H1 (cell line): ENCODE results near the gene XDH. TPM values are rescaled to one million over a fixed set of nuclear protein-coding genes. Genes with fewer than 3 reads are reported as not detected.

ENCODE experiments used
- CTCF ChIA-PET: fragments of 300-600 bp; sonication (Branson Sonifier 250); formaldehyde crosslinking; loops from one replicate; lab custom pipeline; 2021; ENCODE audit not compliant: partially characterized antibody; lab: Charles Lee
- POLR2A ChIA-PET: fragments of 300-600 bp; sonication (Branson Sonifier 250); formaldehyde crosslinking; loops from one replicate; lab custom pipeline; 2021; ENCODE audit warnings: inconsistent platforms; ENCODE audit not compliant: partially characterized antibody; lab: Charles Lee
- DNase-seq, 2 experiments: peaks; one replicate each; pipeline versions ENCODE4 v3.0.0 to v3.0.0-alpha.2; 2010 to 2022; ENCODE audit warnings: low spot score in 2 of 2, low read depth in 1 of 2, mixed read lengths in 1 of 2
- FAIRE-seq: peaks from 2 replicates; lab custom pipeline; 2011; peaks lifted over from hg19 to GRCh38; lab: Jason Lieb, UNC
- H2AFZ ChIP-seq: 2 replicates; pipeline ENCODE4 v1.8.1; 2012; ENCODE audit warnings: low read length, inconsistent platforms
- H2AK5ac ChIP-seq: 2 replicates; pipeline ENCODE4 v1.6.1; 2013; ENCODE audit warnings: low read depth, low read length
- H2BK120ac ChIP-seq: replicated peaks from 2 replicates; pipeline ENCODE3; 2013; ENCODE audit warnings: low read depth, low read length, inconsistent platforms
- H2BK12ac ChIP-seq: 2 replicates; pipeline ENCODE4 v1.6.1; 2013; ENCODE audit warnings: low read depth, low read length
- H2BK15ac ChIP-seq: 2 replicates; pipeline ENCODE4 v1.6.1; 2013; ENCODE audit warnings: low read length
- H2BK20ac ChIP-seq: 2 replicates; pipeline ENCODE4 v1.6.1; 2013; ENCODE audit warnings: low read length
- H2BK5ac ChIP-seq: 2 replicates; pipeline ENCODE4 v1.6.1; 2013; ENCODE audit warnings: low read depth, low read length
- H3K14ac ChIP-seq: 2 replicates; pipeline ENCODE4 v1.6.1; 2013; ENCODE audit warnings: inconsistent platforms; ENCODE audit not compliant: insufficient read length
- H3K18ac ChIP-seq: 2 replicates; pipeline ENCODE4 v1.6.1; 2013; ENCODE audit warnings: low read length; ENCODE audit errors: extremely low read depth
- H3K23ac ChIP-seq: 2 replicates; pipeline ENCODE4 v1.6.1; 2013; ENCODE audit warnings: inconsistent platforms; ENCODE audit not compliant: insufficient read length
- H3K23me2 ChIP-seq: 2 replicates; pipeline ENCODE4 v1.6.1; 2013; ENCODE audit warnings: low read depth, low read length
- H3K27ac ChIP-seq: 2 replicates; pipeline ENCODE4 v1.6.1; 2011; ENCODE audit warnings: low read depth, low read length, inconsistent platforms
- H3K27me3 ChIP-seq, 4 experiments: replicated peaks in 1 of 4; 1 replicate in 1 of 4; 2 replicates in 3 of 4; pipeline versions ENCODE4 v1.6.1 to v1.8.1; 2011 to 2013; ENCODE audit warnings: low read length in 3 of 4, mild to moderate bottlenecking in 3 of 4, inconsistent platforms in 2 of 4, mixed read lengths in 2 of 4, moderate library complexity in 1 of 4; ENCODE audit not compliant: control insufficient read depth in 3 of 4, insufficient read depth in 3 of 4; ENCODE audit errors: extremely low read depth in 1 of 4
- H3K36me3 ChIP-seq, 4 experiments: 2 replicates each; pipeline versions ENCODE4 v1.6.1 to v1.8.1; 2011 to 2013; ENCODE audit warnings: mild to moderate bottlenecking in 4 of 4, low read length in 3 of 4, moderate library complexity in 2 of 4, control low read depth in 1 of 4, inconsistent platforms in 1 of 4; ENCODE audit not compliant: insufficient read depth in 4 of 4, control insufficient read depth in 2 of 4
- H3K4ac ChIP-seq: replicated peaks from 2 replicates; pipeline ENCODE3; 2013; ENCODE audit warnings: low read length, low read depth, mixed read lengths, inconsistent platforms; ENCODE audit not compliant: insufficient read length
- H3K4me1 ChIP-seq, 4 experiments: replicated peaks in 1 of 4; 1 replicate in 1 of 4; 2 replicates in 3 of 4; pipeline versions ENCODE4 v1.6.1 to v1.8.1; 2011 to 2013; ENCODE audit warnings: low read length in 3 of 4, inconsistent platforms in 2 of 4, mixed read lengths in 1 of 4; ENCODE audit not compliant: insufficient read depth in 4 of 4, control insufficient read depth in 3 of 4
- H3K4me2 ChIP-seq, 2 experiments: 2 replicates each; pipeline versions ENCODE4 v1.6.1 to v1.8.1; 2011 to 2013; ENCODE audit warnings: low read depth in 2 of 2, low read length in 2 of 2, control low read depth in 1 of 2, inconsistent platforms in 1 of 2, mild to moderate bottlenecking in 1 of 2; ENCODE audit not compliant: insufficient read depth in 1 of 2
- H3K4me3 ChIP-seq, 4 experiments: fragments of 200-600, 300-600 bp in 1 of 4; sonication (generic), shearing (Covaris generic), sonication (Bioruptor Twin) in 1 of 4; 2 replicates each; pipeline versions ENCODE4 v1.5.1 to v1.8.1; 2011 to 2016; ENCODE audit warnings: low read length in 4 of 4, low read depth in 3 of 4, control low read depth in 2 of 4, inconsistent platforms in 2 of 4, mild to moderate bottlenecking in 2 of 4, mixed read lengths in 1 of 4, moderate library complexity in 1 of 4; ENCODE audit not compliant: insufficient read depth in 2 of 4; ENCODE audit errors: extremely low read depth in 1 of 4
- H3K56ac ChIP-seq: replicated peaks from 2 replicates; pipeline ENCODE3; 2013; ENCODE audit warnings: low read depth, mild to moderate bottlenecking, mixed read lengths, low read length, inconsistent platforms; ENCODE audit not compliant: insufficient read length
- H3K79me1 ChIP-seq: 2 replicates; pipeline ENCODE4 v1.6.1; 2013; ENCODE audit warnings: low read depth, low read length, control low read depth
- H3K79me2 ChIP-seq, 2 experiments: 2 replicates each; pipeline versions ENCODE4 v1.6.1 to v1.8.1; 2012 to 2013; ENCODE audit warnings: low read length in 2 of 2, mild to moderate bottlenecking in 2 of 2, inconsistent platforms in 1 of 2; ENCODE audit not compliant: insufficient read depth in 2 of 2, control insufficient read depth in 1 of 2
- H3K9ac ChIP-seq, 4 experiments: replicated peaks in 1 of 4; 1 replicate in 1 of 4; 2 replicates in 3 of 4; pipeline versions ENCODE4 v1.6.1 to v1.8.1; 2011 to 2013; ENCODE audit warnings: low read depth in 3 of 4, low read length in 3 of 4, control low read depth in 2 of 4, mild to moderate bottlenecking in 2 of 4, moderate library complexity in 2 of 4, inconsistent platforms in 1 of 4; ENCODE audit errors: extremely low read depth in 1 of 4
- H3K9me3 ChIP-seq, 2 experiments: 2 replicates each; pipeline versions ENCODE4 v1.6.1 to v1.8.1; 2012 to 2013; ENCODE audit warnings: mild to moderate bottlenecking in 2 of 2, moderate library complexity in 2 of 2, control low read depth in 1 of 2, inconsistent platforms in 1 of 2, low read depth in 1 of 2, low read length in 1 of 2, mixed read lengths in 1 of 2; ENCODE audit not compliant: insufficient read depth in 2 of 2
- H4K20me1 ChIP-seq, 2 experiments: replicated peaks in 1 of 2; 2 replicates each; pipeline versions ENCODE3 to v1.8.1; 2011 to 2013; ENCODE audit warnings: inconsistent platforms in 2 of 2, low read length in 2 of 2, mild to moderate bottlenecking in 1 of 2; ENCODE audit not compliant: insufficient read depth in 2 of 2, control insufficient read depth in 1 of 2
- H4K5ac ChIP-seq: 2 replicates; pipeline ENCODE4 v1.6.1; 2013; ENCODE audit warnings: low read length, low read depth, mixed read lengths, inconsistent platforms; ENCODE audit not compliant: insufficient read length
- H4K8ac ChIP-seq: 2 replicates; pipeline ENCODE4 v1.8.0; 2013; ENCODE audit warnings: mild to moderate bottlenecking, moderate library complexity, low read length, inconsistent platforms; ENCODE audit not compliant: insufficient read depth; ENCODE audit errors: extremely low read depth
- H4K91ac ChIP-seq: replicated peaks from 2 replicates; pipeline ENCODE3; 2013; ENCODE audit warnings: low read length, mixed read lengths, inconsistent platforms; ENCODE audit not compliant: insufficient read length
- BRCA1 ChIP-seq: IDR thresholded peaks from 2 replicates; pipeline ENCODE4 v1.6.1; 2012; ENCODE audit warnings: low read depth, low read length, improper control_type of control experiment
- CREB1 ChIP-seq: IDR thresholded peaks from 2 replicates; pipeline ENCODE4 v1.6.1; 2012; ENCODE audit warnings: inconsistent platforms
- EZH2 ChIP-seq: fragments of 200-600 bp; sonication (generic); IDR thresholded peaks from 2 replicates; pipeline ENCODE4 v1.7.1; 2012; ENCODE audit warnings: low read depth, mild to moderate bottlenecking, moderate library complexity, low read length, inconsistent platforms; ENCODE audit not compliant: severe bottlenecking
- KDM5A ChIP-seq: fragments of 200-600 bp; IDR thresholded peaks from 2 replicates; pipeline ENCODE4 v1.7.1; 2012; ENCODE audit warnings: mild to moderate bottlenecking, low read length, inconsistent platforms, mixed read lengths
- WGBS, 2 experiments: shearing (Covaris generic) in 1 of 2; methylation state at CpG; one replicate each; pipeline versions ENCODE4 v1.1.6 to v1.1.7; 2013 to 2015; ENCODE audit warnings: low lambda C conversion rate in 2 of 2, mixed read lengths in 2 of 2, inconsistent platforms in 1 of 2, low coverage in 1 of 2, missing lambda C conversion rate in 1 of 2; ENCODE audit not compliant: insufficient replicate concordance in 2 of 2, insufficient coverage in 1 of 2, insufficient read length in 1 of 2; ENCODE audit errors: extremely low coverage in 1 of 2, missing lambda C conversion rate in 1 of 2; 5-methylcytosine and 5-hydroxymethylcytosine counted together
- polyA plus RNA-seq, 7 experiments: library from polyadenylated mRNA; depleted of rRNA in 3 of 7; stranded (reverse) in 5 of 7; unstranded in 2 of 7; fragments of >200 nt in 5 of 7; fragments of 200-250 nt in 2 of 7; gene quantifications; 1 replicate in 5 of 7; 2 replicates in 1 of 7; 4 replicates in 1 of 7; pipeline versions ENCODE4 v1.2.1 to v1.2.3, GENCODE V29; 2011 to 2013; ENCODE audit warnings: missing spikeins in 2 of 7, mixed read lengths in 2 of 7
- total RNA-seq: library from RNA; stranded (reverse); fragmentation: NEBNext Ultra II Directional; extraction: Animal tissue kit (Norgen Biotek cat#: 25700); gene quantifications from 2 replicates; pipeline ENCODE4 v1.2.1, GENCODE V29; 2021

XDH gene
- total and polyA plus RNA-seq, 2 of the 8 experiments (the other 6 are each of a cell fraction or from before 2014, with no cell fraction given), result 0.68 to 1.2 TPM

DNA sequence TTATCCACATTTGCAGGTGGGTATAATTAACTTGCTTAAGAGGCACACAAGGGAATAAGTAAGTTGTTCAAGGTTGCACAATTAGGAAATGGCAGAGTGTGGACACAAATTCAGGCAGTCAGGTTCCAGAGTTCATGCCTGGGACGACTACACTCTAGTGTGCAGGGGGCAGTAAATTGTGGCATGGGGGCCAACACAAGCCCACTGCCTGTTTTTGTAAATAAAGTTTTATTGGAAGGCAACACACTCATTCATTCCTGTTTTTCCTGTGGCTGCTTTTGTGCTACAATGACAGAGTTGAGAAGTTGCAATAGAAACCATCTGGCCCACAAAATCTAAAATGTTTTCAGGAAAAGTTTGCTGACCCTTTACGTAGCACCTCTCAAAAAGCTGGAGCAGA is 41.4 kb downstream of the XDH start:
- Histone ChIP-seq H2BK120ac (no peak overlapping the region), H2BK15ac (no peak overlapping the region), H3K4ac (no peak overlapping the region), H3K27ac (no peak overlapping the region), H3K79me2 (no peaks in the 10 kb centered on the region), H3K27me3 (no peaks in the 10 kb centered on the region), H4K20me1 (no peaks in the 10 kb centered on the region), H3K36me3 (no peaks in the 10 kb centered on the region), H3K18ac (no peak overlapping the region), H4K5ac (no peak overlapping the region), H3K23ac (no peak overlapping the region), H2AK5ac (no peak overlapping the region), H2BK12ac (no peak overlapping the region), H4K91ac (no peak overlapping the region), H3K4me2 (no peak overlapping the region), H3K79me1 (no peaks in the 10 kb centered on the region), H3K4me1 (no peaks in the 10 kb centered on the region), H2BK20ac (no peak overlapping the region), H4K8ac (no peak overlapping the region), H3K56ac (no peak overlapping the region), H2BK5ac (no peak overlapping the region), H3K9ac (no peak overlapping the region), H3K23me2 (no peaks in the 10 kb centered on the region), H2AFZ (no peak overlapping the region), H3K9me3 (peaks cover 10 to 18% of the 10 kb centered on the region in 2 experiments), H3K4me3 (no peak overlapping the region), H3K14ac (no peak overlapping the region)
- no peak for FAIRE-seq
- 93% methylated on average over 2 of the region's 2 CpGs; no CpG with 5 or more reads in 1 of the 2 experiments for WGBS, 2 experiments
- DNase-seq, result no peak
- POLR2A ChIA-PET, result no interaction called here
- CTCF ChIA-PET, result no interaction called here
- no peak for TF ChIP-seq EZH2
- no peak for TF ChIP-seq BRCA1
- TF ChIP-seq KDM5A, result no peak
- no peak for TF ChIP-seq CREB1
